ENCODE measurements around the gene DIS3L2.
"Not testable (repeated sequence)": the region's sequence is repeated elsewhere in the genome, so short reads cannot be mapped to it uniquely, and the experiment has no call there.

DIS3L2 gene

DNA sequence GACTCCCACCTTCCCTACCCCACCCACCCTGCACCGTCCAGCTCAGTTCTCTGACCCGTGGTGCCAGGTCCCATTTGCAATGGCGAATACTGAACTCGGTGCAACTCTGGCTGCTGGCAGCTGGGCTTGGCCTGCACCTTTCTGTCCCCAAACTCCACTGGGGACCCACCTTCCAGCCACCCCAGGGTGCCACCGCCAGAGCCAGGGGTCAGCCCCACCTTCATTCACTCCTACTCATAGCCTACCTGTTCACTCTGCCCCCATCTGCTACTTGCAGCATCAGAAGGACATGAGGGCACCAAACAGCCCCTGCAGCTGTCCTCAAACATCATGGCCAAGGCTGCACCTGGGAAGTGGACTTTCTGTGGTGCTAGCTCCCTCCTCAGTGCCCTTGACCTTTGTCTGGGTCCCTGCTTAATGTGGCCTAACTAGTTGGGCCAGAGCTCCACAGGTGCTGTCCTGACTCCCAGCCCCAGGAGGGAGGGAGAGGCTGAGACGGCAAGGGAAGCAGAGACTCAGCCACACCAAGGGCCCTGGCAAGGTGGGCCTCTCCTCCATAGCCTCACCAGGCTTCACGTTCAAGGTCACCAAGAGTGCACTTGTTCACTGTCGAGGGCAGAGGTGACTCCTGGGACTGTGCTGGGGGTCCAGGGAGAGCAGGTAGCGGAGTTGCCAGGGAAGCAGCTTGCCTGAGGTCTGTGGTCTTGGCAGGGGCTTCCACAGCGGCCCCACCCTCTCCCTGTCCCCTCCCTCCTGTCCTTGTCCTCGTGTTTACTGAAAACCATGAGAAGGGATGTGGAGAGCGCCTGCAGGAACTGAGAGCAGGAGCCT, 365.0 kb downstream of the DIS3L2 start:
- not testable (repeated sequence) for DNase-seq (ENCODE audit: extremely low read depth, low read depth); H3K4me3 ChIP-seq (replicated peaks; ENCODE audit: low read depth, low read length)
- TF ChIP-seq, protein P1, sequence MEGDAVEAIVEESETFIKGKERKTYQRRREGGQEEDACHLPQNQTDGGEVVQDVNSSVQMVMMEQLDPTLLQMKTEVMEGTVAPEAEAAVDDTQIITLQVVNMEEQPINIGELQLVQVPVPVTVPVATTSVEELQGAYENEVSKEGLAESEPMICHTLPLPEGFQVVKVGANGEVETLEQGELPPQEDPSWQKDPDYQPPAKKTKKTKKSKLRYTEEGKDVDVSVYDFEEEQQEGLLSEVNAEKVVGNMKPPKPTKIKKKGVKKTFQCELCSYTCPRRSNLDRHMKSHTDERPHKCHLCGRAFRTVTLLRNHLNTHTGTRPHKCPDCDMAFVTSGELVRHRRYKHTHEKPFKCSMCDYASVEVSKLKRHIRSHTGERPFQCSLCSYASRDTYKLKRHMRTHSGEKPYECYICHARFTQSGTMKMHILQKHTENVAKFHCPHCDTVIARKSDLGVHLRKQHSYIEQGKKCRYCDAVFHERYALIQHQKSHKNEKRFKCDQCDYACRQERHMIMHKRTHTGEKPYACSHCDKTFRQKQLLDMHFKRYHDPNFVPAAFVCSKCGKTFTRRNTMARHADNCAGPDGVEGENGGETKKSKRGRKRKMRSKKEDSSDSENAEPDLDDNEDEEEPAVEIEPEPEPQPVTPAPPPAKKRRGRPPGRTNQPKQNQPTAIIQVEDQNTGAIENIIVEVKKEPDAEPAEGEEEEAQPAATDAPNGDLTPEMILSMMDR (IDR thresholded peaks at IDR 0.05; ENCODE audit: low read depth, low read length, missing control alignments) = peak; percentile 5

DNA sequence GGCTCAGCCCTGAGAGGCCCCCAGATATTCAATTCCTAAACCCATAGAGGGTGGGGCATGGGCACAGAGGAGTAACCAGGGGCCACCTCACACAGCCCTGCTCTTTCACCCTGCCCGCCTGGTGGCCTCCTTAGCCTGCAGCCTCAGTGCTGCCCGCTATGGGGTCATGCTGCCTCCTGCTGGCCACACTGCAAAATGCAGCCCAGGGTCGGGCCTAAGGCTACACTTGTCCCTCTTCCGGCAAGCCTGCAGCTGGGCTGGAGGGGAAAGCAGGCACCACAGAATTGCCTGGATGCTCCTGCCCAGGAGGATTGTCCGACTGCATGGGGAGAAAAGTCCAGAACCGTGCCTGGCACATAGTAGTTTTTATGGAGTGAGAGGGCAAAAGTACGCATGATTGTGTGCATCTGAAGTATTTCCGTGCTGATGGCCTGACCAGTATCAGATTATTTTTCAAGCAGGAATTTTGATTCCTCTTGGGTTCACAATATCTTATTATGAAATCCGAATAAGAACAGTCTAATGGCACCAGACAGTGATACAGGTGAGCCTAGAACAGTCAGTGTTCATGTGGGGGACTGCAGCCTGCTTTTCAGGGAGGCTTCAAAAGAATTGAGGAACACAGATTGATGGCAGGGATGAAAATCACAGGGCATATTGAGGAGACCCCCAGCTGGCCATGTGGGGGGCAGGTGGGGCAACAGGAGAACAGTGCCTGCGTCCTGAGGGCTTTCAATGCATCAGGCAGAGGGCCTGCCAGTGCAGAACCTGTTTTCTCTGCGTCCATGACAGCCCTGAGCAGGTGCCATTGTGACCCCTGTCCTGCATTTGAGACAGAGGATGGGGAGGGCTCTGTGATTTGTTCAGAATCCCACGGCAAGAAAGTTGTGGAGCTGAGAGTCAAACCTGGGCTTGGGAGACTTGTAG, 365.9 kb downstream of the DIS3L2 start:
- no peak overlapping the region for H3K4me3 ChIP-seq (replicated peaks; ENCODE audit: low read depth, low read length)
- TF ChIP-seq, protein P1 (IDR thresholded peaks at IDR 0.05; ENCODE audit: low read depth, low read length, missing control alignments) = peak; percentile 82
- DNase-seq (ENCODE audit: extremely low read depth, low read depth) = no peak

DNA sequence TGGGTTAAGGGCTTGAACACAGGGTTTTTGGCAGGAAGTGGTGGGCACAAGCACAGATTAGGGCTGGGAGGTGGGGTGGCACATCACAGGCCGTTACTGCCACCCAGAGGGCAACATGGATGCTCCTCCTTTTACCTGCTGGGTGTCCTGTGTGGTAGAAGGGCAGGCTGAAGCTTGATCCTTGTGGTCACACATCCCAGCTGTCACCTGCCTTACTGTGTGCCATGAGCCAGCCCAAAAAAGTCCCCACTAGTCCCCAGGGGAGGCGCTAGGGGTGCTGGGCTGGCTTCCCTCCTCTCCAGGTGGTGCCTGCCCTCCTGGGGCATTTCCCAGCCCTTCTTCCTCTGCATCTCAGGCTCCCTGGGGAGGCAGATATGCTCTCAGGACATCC, 366.5 kb downstream of the DIS3L2 start:
- H3K4me3 ChIP-seq (replicated peaks; ENCODE audit: low read depth, low read length) = no peak overlapping the region
- DNase-seq (ENCODE audit: extremely low read depth, low read depth) = no peak
- TF ChIP-seq, protein P1 (IDR thresholded peaks at IDR 0.05; ENCODE audit: low read depth, low read length, missing control alignments) = no peak

DNA sequence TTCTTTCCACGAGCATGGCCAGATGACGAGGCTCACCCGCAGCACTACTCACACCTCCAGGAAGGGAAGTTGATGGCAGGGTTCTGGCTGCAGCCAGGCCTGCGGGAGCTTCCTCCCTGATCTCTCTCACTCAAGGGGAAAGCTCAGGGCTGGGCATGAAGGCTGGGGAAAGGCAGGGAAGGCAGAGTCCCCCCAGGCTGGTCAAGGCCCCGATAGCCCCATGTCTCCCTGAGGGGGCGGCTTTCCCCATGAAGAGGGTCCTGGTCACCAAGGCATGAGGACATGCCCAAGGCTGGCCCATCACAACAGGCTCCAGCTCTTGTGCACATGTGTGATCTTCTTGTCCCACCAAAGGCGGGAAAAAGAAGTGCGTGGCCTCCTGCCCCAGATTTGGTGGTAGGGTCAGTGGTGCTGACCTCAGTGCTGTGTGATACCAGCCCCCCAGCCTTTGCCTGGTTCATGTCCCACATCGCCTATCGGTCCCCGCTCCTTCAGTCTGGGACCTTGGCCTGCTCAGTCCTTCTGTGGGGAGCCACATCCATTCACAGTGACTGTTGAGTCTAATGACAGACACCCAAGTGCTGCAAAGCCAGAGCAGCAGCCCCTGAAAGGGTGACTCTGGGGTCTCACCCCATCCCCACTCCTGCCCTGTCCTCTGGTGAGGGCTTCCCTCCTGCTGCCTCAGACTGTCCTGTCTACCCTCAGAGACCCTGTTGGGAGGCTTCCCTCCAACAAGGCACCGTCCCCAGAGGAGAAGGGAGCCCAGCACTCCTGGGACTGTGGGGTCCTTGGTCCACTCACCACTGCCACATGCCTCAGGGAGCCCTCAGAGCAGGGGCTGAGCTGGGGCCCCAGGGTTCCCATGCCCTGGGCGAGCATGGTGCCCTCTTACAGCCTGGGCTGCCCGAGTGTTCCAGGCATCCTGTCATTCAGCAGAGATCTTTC, 367.3 kb downstream of the DIS3L2 start:
- TF ChIP-seq, protein P1 (IDR thresholded peaks at IDR 0.05; ENCODE audit: low read depth, low read length, missing control alignments) = no peak
- no peak for DNase-seq (ENCODE audit: extremely low read depth, low read depth)
- H3K4me3 ChIP-seq (replicated peaks; ENCODE audit: low read depth, low read length) = no peak overlapping the region

DNA sequence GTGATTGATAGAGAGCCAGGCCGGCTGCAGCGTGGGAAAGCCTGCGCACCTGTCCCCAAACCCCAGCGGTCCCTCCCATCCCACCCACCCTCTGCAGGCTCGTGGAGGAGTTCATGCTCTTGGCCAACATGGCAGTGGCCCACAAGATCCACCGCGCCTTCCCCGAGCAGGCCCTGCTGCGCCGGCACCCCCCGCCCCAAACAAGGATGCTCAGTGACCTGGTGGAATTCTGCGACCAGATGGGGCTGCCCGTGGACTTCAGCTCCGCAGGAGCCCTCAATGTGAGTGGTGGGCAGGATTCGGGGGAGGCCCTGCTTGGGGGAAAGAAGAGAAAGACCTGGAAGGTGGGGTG, 368.2 kb downstream of the DIS3L2 start:
- TF ChIP-seq, protein P1 (IDR thresholded peaks at IDR 0.05; ENCODE audit: low read depth, low read length, missing control alignments) = no peak
- no peak for DNase-seq (ENCODE audit: extremely low read depth, low read depth)
- H3K4me3 ChIP-seq (replicated peaks; ENCODE audit: low read depth, low read length) = no peak overlapping the region

Measured in HFF-Myc (cell line).